Gastrocnemius medialis (tissue), 4 donors: ENCODE results near the gene EVA1C. TPM values are rescaled to one million over a fixed set of nuclear protein-coding genes. Genes with fewer than 3 reads are reported as not detected.

Source experiments
- ATAC-seq, 2 donors: fragments of 150-250 bp; one replicate each; pipeline ENCODE4 v1.9.1; 2016
- DNase-seq, 2 donors: peaks; one replicate each; pipeline ENCODE4 v3.0.0-alpha.2; 2019
- H3K27ac ChIP-seq, 4 donors: fragments of 200-600 bp; sonication (generic); 1 replicate in 1 of 4; 2 replicates in 3 of 4; pipeline ENCODE4 v1.5.1; 2016 to 2018; ENCODE audit warnings: mild to moderate bottlenecking in 2 of 4, moderate library complexity in 1 of 4
- H3K27me3 ChIP-seq, 3 donors: fragments of 200-600 bp; sonication (generic) in 2 of 3; 1 replicate in 1 of 3; 2 replicates in 2 of 3; pipeline versions ENCODE4 v1.5.1 to v1.6.0; 2016 to 2019; ENCODE audit warnings: mild to moderate bottlenecking in 1 of 3, moderate library complexity in 1 of 3
- H3K36me3 ChIP-seq, 2 donors: fragments of 200-600 bp; sonication (generic) in 1 of 2; one replicate each; pipeline ENCODE4 v1.5.1; 2017 to 2018
- H3K4me1 ChIP-seq, 2 donors: fragments of 200-600 bp; sonication (generic) in 1 of 2; one replicate each; pipeline ENCODE4 v1.5.1; 2016 to 2017; ENCODE audit warnings: mild to moderate bottlenecking in 2 of 2
- H3K4me3 ChIP-seq, 4 donors: fragments of 200-600 bp; sonication (generic) in 3 of 4; 1 replicate in 1 of 4; 2 replicates in 3 of 4; pipeline ENCODE4 v1.5.1; 2016 to 2019; ENCODE audit warnings: mild to moderate bottlenecking in 2 of 4
- H3K9me3 ChIP-seq, 3 donors: fragments of 200-600 bp; sonication (generic) in 2 of 3; 1 replicate in 1 of 3; 2 replicates in 2 of 3; pipeline ENCODE4 v1.5.1; 2016 to 2019
- CTCF ChIP-seq, 5 experiments: fragments of 450-650 bp in 3 of 5; fragments of 200-600 bp in 2 of 5; sonication (generic) in 2 of 5; IDR thresholded peaks in 4 of 5; conservative IDR thresholded peaks in 1 of 5; 1 replicate in 4 of 5; 2 replicates in 1 of 5; pipeline ENCODE4 v1.5.1; 2016 to 2019; ENCODE audit warnings: antibody characterized with exemption in 5 of 5, mild to moderate bottlenecking in 3 of 5, moderate library complexity in 3 of 5
- POLR2A ChIP-seq, 2 donors: fragments of 450-650 bp; IDR thresholded peaks; one replicate each; pipeline ENCODE4 v1.6.1; 2017; ENCODE audit warnings: antibody characterized with exemption in 2 of 2, mild to moderate bottlenecking in 2 of 2, moderate library complexity in 2 of 2
- in situ Hi-C, 4 donors: fragments of 200-750 bp; cut with MboI; loops; one replicate each; pipeline versions ENCODE4 v1.15.0 to v1.8.0; 2017; ENCODE audit warnings: low sequenced_read_pairs in 4 of 4
- intact Hi-C: fragments of 100-400 bp; cut with DNase I; formaldehyde crosslinking; loops from one replicate; pipeline ENCODE4 v1.15.1; 2023; ENCODE audit warnings: low total_unique reads
- total RNA-seq, 4 donors: library from RNA; depleted of rRNA; stranded (reverse); fragments of >200 nt; gene quantifications; one replicate each; pipeline versions ENCODE4 v1.1.0 to v1.2.3, GENCODE V29; 2016

EVA1C gene
- total RNA-seq, 4 donors from 2014 or later, result 9.2 to 15.8 (median 12.1) TPM

- Histone ChIP-seq H3K4me3 (no peak overlapping the region), H3K36me3 (no peaks in the 10 kb centered on the region), H3K9me3 (no peaks in the 10 kb centered on the region), H3K4me1 (no peaks in the 10 kb centered on the region), H3K27me3 (no peaks in the 10 kb centered on the region), H3K27ac (no peak overlapping the region)
- DNase-seq (no peak), ATAC-seq (no peak)
- in situ Hi-C loops, result no loop called here
- intact Hi-C loops, result no loop called here
- no peak for TF ChIP-seq CTCF (IDR thresholded peaks at IDR 0.05 in 4 of 5, conservative IDR thresholded peaks at IDR 0.05 in 1 of 5)
- TF ChIP-seq POLR2A (IDR thresholded peaks at IDR 0.05), result no peak
Observed at GRCh38 chr21:32424191-32424535, 11.7 kb downstream of the EVA1C start.

- TF ChIP-seq CTCF (IDR thresholded peaks at IDR 0.05 in 4 of 5, conservative IDR thresholded peaks at IDR 0.05 in 1 of 5), result no peak
- no peak for TF ChIP-seq POLR2A (IDR thresholded peaks at IDR 0.05)
- intact Hi-C loops (no loop called here), in situ Hi-C loops (no loop called here)
- H3K36me3 ChIP-seq, result no peaks in the 10 kb centered on the region
- H3K4me3 ChIP-seq, result no peak overlapping the region
- no peaks in the 10 kb centered on the region for H3K27me3 ChIP-seq
- DNase-seq (no peak), ATAC-seq (no peak)
- no peaks in the 10 kb centered on the region for H3K4me1 ChIP-seq
- no peaks in the 10 kb centered on the region for H3K9me3 ChIP-seq
- no peak overlapping the region for H3K27ac ChIP-seq
Observed at GRCh38 chr21:32424674-32425073, 12.2 kb downstream of the EVA1C start.

- TF ChIP-seq CTCF (IDR thresholded peaks at IDR 0.05 in 4 of 5, conservative IDR thresholded peaks at IDR 0.05 in 1 of 5) (no peak), POLR2A (IDR thresholded peaks at IDR 0.05) (no peak)
- no peaks in the 10 kb centered on the region for H3K27me3 ChIP-seq
- DNase-seq, result no peak
- no peak overlapping the region for H3K27ac ChIP-seq
- intact Hi-C loops, result no loop called here
- H3K4me1 ChIP-seq, result no peaks in the 10 kb centered on the region
- in situ Hi-C loops, result no loop called here
- no peak for ATAC-seq
- H3K4me3 ChIP-seq, result no peak overlapping the region
- no peaks in the 10 kb centered on the region for H3K9me3 ChIP-seq
- H3K36me3 ChIP-seq, result no peaks in the 10 kb centered on the region
Observed at GRCh38 chr21:32425628-32426027, 13.1 kb downstream of the EVA1C start.

- Histone ChIP-seq H3K27me3 (no peaks in the 10 kb centered on the region), H3K36me3 (no peaks in the 10 kb centered on the region), H3K4me1 (no peaks in the 10 kb centered on the region), H3K4me3 (no peak overlapping the region), H3K9me3 (no peaks in the 10 kb centered on the region), H3K27ac (no peak overlapping the region)
- DNase-seq (no peak), ATAC-seq (no peak)
- intact Hi-C loops, result no loop called here
- TF ChIP-seq CTCF (IDR thresholded peaks at IDR 0.05 in 4 of 5, conservative IDR thresholded peaks at IDR 0.05 in 1 of 5), result no peak
- in situ Hi-C loops, result no loop called here
Observed at GRCh38 chr21:32426066-32426465, 13.6 kb downstream of the EVA1C start.

GRCh38 chr21:32426592-32427051, 14.1 kb downstream of the EVA1C start:
- Histone ChIP-seq H3K9me3 (no peaks in the 10 kb centered on the region), H3K4me1 (no peaks in the 10 kb centered on the region), H3K36me3 (no peaks in the 10 kb centered on the region), H3K4me3 (no peak overlapping the region), H3K27ac (no peak overlapping the region), H3K27me3 (no peaks in the 10 kb centered on the region)
- in situ Hi-C loops, result no loop called here
- intact Hi-C loops, result no loop called here
- TF ChIP-seq POLR2A (IDR thresholded peaks at IDR 0.05), result no peak
- TF ChIP-seq CTCF (IDR thresholded peaks at IDR 0.05 in 4 of 5, conservative IDR thresholded peaks at IDR 0.05 in 1 of 5), result no peak
- DNase-seq (no peak), ATAC-seq (no peak)
